HG03460 (cell line): ENCODE results near the gene SLC19A2.
A peak's percentile ranks its signal among the peaks of the same experiment; 100 is the strongest.

ENCODE experiments used
- ATAC-seq: cut with Tn5 transposase; IDR thresholded peaks from one replicate; pipeline ENCODE4 v1.9.1; 2021; ENCODE audit not compliant: unreplicated experiment

SLC19A2 gene

GRCh38 chr1:169478094-169478672, 7.6 kb downstream of the SLC19A2 start:
- no peak for ATAC-seq

- ATAC-seq: no peak
Measured at GRCh38 chr1:169475806-169476387, 9.8 kb downstream of the SLC19A2 start.

GRCh38 chr1:169474302-169474995, 11.3 kb downstream of the SLC19A2 start:
- ATAC-seq: no peak

GRCh38 chr1:169473347-169473746, 12.4 kb downstream of the SLC19A2 start:
- ATAC-seq: no peak

GRCh38 chr1:169472738-169473137, 13.0 kb downstream of the SLC19A2 start:
- no peak for ATAC-seq

GRCh38 chr1:169468982-169469381, 16.8 kb downstream of the SLC19A2 start:
- ATAC-seq: no peak

GRCh38 chr1:169466259-169467230, 19.2 kb downstream of the SLC19A2 start:
- no peak for ATAC-seq

GRCh38 chr1:169465281-169465680, 20.5 kb downstream of the SLC19A2 start:
- no peak for ATAC-seq

GRCh38 chr1:169462385-169462784, 23.4 kb downstream of the SLC19A2 start:
- no peak for ATAC-seq

GRCh38 chr1:169461390-169462000, 24.2 kb downstream of the SLC19A2 start:
- no peak for ATAC-seq

GRCh38 chr1:169460191-169460833, 25.4 kb downstream of the SLC19A2 start:
- no peak for ATAC-seq

- no peak for ATAC-seq
Measured at GRCh38 chr1:169457443-169457842, 28.3 kb downstream of the SLC19A2 start.

- ATAC-seq: no peak
Measured at GRCh38 chr1:169456029-169456428, 29.7 kb downstream of the SLC19A2 start.

- no peak for ATAC-seq
Measured at GRCh38 chr1:169452921-169453320, 32.8 kb downstream of the SLC19A2 start.

- ATAC-seq: no peak
Measured at GRCh38 chr1:169451218-169451824, 34.4 kb downstream of the SLC19A2 start.

GRCh38 chr1:169443923-169444322, 41.8 kb downstream of the SLC19A2 start:
- no peak for ATAC-seq

GRCh38 chr1:169427081-169427641, 58.6 kb downstream of the SLC19A2 start, which contains the start of gene CCDC181:
TSS of gene CCDC181 (minus strand) at chr1:169427474. CDS start at chr1:169424927, 2,547 bp downstream.
- ATAC-seq: peak; percentile 83

- ATAC-seq: no peak
Measured at GRCh38 chr1:169426174-169426705, 59.5 kb downstream of the SLC19A2 start.

GRCh38 chr1:169421309-169421708, 64.4 kb downstream of the SLC19A2 start:
- no peak for ATAC-seq
